HG03469 (cell line): Measurements from ENCODE around the gene C1QTNF12.
"Not testable (repeated sequence)": the region's sequence is repeated elsewhere in the genome, so short reads cannot be mapped to it uniquely, and the experiment has no call there.

Experiments
- ATAC-seq: cut with Tn5 transposase; IDR thresholded peaks from one replicate; pipeline ENCODE4 v1.9.1; 2021; ENCODE audit warnings: mild to moderate bottlenecking, moderate library complexity, moderate number of reproducible peaks; ENCODE audit not compliant: unreplicated experiment

The C1QTNF12 gene

GRCh38 chr1:1199961-1200875 is 46.3 kb downstream of the C1QTNF12 start:
- ATAC-seq, result no peak

DNA sequence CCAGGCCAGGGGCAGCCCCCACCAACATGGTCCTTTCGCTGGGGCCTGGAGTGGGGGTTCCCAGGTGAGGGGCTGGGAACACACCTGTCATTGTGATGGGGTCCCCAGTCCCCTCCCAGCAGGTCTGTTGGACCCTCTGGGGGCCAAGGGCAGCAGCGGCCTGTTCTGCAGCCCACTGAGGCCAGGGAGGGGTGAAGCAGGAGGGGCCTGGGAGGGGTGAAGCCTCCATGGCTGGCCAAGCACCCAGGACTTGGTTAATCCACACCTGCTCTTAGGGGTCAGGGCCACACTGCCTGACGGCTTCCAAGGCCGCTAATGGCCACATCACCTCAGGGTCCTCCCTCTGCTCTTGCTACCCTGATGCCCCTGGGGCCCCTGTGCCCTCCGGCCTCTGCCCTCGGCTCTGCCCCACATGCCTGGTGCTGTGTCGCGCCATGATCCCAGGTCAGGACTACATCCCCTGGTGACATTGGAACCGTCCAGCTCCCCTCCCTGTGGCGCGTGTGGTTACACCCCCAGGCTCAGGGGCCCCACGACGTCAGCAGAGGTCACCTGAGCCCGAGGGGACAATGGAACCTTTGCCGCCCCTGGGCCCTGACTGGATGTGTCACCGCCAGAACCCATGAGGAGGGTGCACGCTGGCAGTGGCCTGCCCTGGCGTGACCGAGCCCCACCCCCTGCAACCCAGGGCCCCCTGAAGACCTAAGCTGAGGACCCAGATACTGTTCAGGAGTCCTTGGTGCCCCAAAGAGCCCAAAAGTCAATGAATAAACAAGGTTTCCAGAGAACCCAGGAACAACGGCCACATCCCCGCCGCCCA is 47.2 kb downstream of the C1QTNF12 start:
- ATAC-seq, result no peak

GRCh38 chr1:1198423-1199140 is 47.9 kb downstream of the C1QTNF12 start:
- no peak for ATAC-seq

GRCh38 chr1:1197551-1198422 is 48.7 kb downstream of the C1QTNF12 start:
- ATAC-seq, result no peak

DNA sequence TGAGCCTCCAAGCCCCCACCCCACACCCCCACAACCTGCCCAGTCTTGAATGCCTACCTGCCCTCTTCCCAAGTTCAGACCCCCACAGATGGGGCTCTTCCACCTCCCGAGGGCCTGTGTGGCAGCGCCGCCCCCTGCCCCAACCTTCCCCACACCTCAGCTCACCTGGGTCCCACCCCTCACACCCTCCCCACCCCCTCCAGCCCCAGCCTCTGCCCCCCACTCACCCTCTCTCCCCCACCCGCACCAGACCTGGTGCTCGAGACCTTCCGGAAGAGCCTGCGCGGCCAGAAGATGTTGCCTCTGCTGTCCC is 49.4 kb downstream of the C1QTNF12 start:
- ATAC-seq, result no peak

DNA sequence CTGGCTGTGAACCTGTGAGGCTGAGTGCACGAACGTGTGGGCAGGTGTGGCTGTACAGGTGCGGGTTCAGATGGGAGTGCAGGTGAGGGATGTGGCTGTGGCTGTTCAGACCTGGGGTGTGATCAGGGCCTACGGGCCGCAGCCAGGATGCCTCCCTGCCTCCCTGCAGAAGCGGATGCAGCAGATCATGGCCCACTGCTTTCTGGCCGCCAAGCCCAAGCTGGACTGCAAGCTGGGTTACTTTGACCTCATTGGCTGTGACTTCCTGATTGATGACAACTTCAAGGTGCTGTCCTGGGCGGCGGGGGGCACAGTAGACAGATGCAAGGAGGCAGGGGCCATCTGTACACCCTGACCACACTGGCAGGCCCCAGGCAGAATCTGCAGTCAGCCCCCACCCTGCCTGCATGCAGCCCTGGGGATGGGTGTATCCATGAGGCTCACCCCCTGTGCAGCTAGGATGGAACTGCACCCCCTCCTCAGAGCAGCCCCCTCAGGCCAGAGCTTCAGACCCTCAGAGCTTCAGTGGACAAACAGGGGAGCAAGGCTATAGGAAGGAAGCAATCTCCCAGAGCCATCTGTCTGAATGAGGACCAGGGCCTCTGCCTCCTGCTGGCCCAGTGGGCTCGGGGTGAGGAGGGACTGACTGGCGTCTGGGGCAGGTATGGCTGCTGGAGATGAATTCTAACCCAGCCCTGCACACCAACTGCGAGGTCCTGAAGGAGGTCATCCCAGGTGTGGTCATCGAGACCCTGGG is 49.9 kb downstream of the C1QTNF12 start:
- ATAC-seq, result no peak

GRCh38 chr1:1195726-1196125 is 50.8 kb downstream of the C1QTNF12 start:
- ATAC-seq, result not testable (repeated sequence)

DNA sequence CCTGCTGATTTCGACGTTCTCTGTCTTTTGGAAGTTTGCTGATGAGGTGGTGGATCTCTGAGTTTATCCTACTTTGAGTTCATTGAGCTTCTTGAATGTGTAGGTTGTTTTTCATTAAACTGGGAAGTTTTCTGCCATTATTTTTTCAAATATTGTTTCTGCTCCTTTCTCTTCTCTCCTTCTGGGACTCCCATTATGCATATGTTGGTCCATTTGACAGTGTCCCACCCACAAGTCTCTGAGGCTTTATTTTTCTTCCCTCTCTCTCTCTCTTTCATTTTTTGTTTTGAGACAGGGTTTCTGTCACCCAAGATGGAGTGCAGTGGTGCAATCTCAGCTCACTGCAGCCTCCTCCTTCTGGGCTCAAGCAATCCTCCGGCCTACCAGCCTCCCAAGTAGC is 51.8 kb downstream of the C1QTNF12 start:
- ATAC-seq, result no peak
